Measurements from ENCODE around the gene PNMT.

PNMT gene

DNA sequence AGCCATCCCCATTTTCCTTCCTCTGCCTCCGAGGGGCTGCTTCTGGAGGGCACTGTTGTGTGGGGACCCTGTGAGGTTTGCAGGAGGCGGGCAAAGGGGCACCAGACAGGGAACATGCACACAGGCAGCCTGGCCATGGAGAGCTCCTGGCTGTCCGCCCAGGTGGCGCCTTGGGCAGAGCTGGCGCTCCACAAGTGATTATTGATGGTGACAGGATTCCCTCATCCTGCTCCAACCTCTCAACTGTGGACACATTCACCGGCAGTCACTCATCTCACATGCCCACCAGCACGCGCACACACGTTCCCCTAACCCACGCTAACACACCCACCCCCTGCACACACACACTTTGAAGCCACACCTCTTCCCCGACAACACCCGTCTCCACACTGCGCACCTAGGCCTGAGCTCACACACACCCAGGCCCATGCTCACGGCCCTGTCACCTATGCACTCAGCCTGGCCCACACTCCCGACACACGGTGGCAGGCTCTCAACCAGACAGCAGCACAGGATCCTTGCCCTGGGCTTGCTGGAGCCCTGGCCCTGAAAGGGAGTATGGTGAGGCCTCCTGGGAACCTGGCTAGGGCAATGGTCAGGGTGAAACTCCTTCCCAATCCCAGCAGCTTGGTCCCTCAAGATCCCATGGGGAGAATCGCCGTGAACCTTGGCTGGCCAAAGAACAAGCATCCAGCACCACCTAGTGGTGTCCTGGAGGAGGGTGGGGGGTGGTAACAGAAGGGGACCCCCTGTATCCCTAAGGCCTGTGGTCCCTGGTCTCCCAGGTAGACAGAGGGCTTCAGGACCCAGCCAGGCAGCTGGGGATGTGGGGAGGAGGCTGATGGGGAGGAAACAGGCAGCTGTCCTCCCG lies 3.6 kb downstream of the PNMT start:
- no peak for DNase-seq

DNA sequence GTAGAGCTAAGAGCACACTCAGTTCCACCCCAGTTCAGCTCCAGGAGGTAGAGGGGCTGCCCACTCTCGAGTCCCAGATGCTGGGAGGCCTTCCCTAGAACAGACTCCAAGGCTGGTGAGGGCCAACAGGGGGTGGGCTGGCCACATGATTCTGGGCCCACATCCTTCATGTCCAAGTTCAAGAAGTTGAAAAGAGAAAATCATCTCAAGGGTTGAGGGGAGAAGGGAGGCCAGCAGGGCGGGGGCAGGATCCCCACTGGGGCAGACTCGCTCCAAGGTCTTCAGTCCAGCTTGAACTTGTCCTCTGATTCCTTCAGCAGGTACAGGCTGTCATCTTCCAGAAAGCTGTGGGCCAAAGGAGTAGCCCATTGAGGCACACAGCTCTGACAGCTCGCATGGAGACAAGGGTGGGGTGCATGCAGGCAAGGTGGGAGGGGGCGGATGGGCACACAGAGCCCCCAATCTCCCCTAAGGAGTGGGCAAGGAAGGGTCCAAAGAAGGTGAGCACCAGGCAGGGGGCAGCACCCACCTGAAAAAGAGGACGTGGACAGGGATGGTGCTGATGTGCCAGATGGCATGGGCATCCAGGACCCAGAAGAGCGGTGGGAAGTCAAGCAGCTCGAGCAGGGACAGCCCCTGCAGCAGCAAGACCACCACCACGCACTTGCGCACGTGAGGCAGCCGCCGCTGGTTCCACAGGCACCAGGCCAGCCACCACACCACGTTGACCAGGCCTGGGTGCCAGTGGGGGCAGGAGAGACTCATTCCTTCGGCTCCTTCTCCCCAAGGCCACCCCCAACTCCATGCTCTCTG lies 4.5 kb downstream of the PNMT start:
- DNase-seq = no peak

DNA sequence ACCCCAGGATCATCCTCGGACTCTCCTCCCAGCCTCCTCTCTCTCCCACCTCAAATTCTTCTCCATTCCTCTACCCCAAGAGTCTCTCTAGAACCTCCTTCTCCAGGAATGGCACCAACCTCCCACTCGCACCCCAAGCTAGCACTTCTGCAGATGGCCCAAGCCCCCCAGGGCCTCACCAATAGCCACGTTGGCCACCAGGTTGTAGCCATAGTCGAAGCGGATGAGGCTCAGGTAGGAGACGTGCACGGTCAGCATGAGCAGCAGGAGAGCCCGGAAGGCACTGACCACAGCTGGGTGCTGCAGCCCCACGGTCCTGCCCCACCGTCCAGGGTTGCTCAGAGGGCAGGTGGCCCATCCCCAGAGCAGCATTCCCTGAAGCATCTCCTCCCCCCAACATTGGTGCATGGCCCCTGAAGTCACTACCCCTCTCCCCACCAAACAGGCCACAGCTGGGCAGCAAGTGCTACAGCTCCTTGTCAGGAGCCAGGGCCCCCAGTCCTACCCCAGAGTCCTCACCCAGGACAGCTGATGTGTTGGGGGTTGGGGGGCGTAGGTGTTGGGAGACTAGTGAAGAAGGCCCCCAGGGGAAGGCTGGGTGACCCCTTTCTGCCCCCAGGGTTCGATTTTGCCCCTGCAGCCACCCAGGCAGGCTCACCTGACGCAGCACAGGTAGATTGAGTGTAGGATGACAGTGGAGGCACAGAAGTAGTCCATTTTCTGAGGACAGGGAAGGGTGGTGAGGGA lies 5.3 kb downstream of the PNMT start:
- DNase-seq = no peak

DNA sequence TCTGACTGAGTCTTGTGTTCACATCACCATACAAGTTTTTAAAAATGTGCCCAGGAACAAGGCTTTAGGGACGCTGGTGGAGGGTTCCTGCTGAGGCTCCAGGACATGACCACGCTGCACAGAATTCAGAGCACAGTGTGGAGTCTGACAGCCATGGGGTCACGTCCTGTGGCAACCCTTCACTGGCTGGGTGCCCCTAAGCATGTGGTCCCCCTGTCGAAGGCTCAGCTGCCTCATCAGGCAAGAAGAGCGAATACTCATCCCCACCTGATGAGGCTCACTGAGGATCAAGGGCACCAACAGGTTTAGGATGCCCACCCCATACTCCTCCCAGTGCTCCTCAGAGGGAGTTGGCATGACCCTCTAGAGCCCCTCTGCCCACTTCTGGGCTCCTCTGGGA lies 5.9 kb downstream of the PNMT start:
- no peak for DNase-seq

DNA sequence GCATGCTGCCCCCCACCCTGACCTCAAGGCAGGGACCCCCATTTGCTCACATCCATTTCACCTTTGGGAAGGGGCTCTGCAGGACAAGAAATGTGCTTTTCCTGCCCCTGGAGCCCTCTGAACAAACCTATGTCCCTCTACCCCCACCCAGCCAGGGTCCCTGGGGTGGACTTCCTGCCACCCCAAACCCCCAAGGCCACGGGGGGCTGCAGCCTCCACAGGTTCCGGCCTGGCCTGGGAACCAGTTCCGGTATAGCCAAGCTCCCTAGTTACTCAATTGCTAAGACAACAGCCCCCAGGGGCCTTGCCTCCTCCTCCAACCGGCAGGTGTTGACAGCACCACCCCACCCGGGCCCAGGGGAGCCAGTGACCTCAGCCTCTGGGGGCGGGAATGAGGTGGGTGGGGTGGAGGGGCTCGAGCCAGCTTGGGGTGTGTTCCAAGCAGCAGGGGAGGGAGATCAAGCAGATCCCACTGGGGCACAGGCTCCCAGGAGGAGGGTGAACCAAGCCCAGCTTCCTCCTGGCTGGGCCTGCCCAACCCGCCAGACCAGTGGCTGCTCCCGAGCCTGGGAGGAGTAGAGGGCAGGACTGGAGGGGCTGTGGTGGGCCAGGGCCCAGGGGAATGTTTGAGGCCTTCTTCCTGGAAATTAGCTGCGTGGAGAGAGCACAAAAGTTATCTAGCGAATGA lies 6.6 kb downstream of the PNMT start:
- DNase-seq = no peak

DNA sequence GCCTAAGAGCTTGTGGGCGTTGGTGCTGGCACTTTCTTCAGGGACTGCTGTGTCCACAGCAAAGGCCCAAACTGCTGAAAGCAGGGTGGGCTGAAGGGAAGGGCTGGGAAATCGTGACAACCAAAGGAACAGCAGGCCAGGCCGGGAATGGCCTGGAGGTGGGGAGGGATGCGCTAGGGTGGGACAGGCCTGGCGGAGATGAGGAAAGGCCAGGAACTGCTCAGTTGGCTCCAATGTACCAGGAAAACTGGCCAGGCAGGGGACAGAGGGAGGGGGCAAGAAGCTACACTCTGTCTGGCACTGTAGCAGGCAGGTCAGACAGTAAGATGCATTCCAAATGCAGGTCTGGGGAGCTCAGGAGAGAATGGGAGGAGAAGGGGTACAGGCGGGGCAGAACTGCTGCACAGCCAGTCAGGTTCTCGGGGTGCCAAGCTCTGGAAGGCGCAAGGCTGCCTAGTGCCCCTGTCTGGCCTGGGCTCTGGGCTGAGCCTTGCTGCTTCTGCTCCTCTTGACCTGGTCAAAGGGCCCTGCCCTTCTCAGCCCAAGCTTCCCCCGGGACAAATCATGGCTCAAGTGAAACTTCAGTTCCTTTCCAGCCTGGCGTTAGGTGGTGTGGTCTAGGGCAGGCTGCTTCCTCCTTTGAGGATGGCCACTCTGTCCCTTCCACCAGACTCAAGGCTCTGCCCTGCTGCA lies 7.3 kb downstream of the PNMT start:
- DNase-seq = no peak

DNA sequence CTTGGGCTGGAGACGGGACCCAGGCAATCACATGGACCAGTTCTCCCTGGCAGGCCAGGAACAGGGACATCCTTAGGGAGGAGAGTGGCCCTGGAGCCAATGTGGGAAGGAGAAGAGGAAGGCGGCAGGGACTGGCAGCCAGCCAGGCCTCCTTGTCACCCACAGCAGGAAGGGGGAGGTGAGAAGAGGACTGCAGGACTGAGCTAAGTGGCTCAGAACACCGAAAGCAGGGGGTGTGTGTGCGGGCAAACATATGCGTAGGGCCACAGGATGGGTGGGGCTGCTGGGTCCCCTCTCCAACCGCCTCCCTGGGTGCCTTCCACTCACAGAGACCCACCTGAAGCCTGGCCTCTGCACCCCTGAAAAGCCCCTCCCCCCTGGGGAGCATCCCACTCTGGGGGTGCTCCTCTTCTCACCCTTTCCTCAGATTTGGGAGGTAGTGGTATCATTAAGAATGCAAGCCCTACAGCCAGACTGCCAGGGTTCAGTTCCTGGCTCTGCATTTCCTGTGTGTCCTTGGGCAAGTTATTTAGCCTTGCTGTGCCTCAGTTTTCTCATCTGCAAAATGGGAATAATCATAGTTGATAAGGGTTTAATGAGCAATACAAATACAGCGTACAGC lies 8.1 kb downstream of the PNMT start:
- peak; percentile 33 to 37 for DNase-seq

DNA sequence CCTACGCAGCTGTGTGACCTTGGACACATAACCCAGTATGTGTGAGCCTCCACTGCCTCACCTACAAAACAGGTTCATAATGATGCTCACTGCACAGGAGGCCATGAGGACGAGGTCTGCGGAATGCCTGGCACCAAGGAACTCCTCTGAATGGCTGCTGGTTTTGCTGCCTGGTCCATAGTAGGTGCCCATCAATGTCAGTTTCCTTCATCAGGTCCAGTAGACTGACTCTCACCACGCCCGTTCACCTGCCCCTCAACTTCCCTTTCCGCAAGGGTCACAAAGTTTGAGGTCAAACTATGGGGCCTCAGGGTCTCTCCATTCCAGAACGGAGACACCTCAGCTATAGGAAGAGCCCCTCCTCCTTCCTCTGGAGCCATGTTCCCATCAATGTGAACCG lies 8.8 kb downstream of the PNMT start:
- DNase-seq = no peak

DNA sequence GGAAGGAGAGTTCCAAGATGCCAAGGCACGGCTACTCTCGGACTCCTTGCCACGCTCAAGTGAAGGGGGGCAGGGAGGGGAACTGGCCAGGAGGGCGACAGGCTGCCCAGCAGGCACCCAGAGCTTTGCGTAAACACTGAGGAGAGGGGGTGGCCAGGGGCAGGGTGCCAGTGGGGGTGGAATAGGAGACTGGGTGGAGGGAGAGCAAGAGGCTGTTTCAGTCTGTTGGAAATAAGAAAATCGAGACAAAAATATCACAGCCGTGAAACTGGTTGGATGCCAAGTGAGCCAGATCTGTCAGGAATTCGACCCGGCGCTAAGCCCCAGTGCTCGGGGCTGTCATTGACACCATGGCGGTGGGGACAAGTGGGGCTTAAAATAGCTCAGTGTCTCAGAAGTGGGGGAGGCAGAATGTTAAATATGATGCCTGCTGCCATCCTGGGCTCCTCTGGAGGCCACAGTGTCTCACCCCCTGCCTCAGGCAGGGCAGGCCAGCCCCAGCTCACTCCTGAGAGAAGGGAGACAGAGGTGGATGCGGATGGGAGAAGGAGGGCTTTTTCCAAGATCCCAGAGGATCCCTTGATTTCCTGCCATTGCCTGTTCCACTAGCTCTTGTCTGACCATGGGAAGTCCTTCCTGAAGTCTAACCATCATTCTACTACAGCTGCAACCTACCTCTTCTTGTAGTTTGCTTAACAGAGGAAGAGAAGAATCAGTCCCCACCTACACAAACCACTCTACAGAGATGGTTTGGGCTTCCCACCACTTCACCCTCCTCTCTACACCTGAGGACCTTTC lies 9.5 kb downstream of the PNMT start:
- no peak for DNase-seq

DNA sequence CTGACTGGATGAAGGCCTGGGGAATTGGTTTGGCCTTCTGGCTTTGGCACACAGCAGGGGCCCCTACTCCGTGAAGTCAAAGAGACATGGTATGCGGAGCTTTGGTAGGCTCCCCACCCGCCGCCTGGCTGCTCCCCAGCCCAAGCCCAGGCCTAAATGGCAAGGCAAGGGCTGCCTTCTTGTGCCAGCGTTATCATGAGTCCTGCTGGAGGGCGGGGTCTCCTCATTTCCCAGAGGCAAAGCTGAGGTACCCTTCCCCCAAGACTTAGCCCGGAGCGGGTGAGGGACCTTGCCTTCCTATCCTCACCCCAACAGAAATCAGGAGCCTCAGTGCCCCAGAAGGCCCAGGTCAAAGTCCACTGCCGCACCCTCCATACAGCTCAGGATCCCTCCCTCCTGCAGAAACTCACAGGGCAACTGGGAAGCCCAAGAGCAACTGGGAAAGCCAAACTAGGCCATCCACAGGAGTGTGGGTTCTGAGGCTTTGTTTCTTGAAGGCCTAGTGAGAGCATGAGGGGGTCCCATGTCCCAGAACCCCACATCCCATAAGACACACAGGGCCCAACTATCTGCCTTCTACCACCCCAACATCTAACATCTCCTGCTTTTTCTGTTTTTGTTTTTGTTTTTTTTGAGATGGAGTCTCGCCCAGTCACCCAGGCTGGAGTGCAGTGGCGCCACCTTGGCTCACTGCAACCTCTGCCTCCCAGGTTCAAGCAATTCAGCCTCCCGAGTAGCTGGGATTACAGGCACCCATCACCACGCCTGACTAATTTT lies 10.3 kb downstream of the PNMT start:
- DNase-seq = peak in 1 of 2 experiments; percentile 11

DNA sequence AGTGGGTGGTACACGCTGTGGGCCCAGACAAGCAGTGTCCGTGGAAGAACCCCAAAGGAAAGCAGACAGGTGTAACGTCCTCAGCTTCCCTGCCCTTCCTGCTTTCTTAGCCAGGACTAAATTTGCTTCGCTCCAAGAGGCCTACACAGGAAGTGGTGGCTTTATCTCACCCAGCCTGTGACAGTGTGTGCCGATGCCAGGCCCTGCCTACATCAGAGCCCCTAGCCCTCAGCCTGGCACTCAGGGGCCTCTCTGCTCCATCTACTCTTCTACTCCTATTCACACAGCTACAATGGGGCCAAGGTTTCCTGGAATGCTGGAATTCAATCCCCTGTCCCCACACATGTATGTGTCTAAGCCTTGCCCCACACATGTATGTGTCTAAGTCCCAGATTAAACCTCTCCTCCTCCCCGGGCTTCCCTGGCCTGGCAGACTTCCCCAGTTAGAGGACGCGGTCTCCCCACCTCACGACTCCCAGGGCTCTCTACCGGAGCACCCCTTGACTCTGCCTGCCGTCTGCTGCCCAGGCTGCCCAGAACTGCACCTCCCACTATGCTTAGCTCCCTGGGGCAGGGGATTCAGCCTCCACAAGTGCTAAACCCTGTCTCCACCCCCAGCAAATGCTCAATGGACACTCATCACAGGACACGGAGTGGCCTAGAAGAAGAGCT lies 11.4 kb downstream of the PNMT start:
- peak; percentile 32 to 44 for DNase-seq

DNA sequence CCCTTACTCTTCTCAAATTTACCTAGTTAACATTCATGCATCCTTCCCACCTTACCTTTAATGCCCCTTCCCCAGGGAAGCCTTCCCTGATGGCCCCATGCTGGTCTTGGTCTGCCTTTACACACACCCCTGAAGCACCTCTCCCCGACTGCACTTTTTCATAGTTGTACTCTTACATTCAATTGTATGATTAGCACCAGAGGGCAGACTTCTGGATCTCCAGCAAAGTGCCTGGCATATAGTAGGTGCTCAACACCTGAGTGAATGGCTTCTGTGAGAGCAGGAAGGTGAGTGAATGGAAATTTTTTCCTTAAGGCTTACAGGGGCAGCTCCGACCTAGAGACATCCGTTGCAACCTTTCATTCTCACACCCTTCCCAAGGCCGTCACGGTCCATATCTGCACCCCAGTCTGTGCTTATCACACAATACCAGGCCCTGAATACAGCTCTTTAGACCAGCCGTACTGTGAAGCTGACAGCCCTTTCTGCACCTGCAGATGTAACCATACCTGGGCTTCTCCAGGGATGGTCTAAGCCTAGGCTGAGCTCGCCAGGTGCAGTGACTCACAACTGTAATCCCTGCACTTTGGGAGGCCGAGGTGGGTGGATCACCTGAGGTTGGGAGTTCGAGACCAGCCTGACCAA lies 15.2 kb downstream of the PNMT start:
- DNase-seq = no peak

DNA sequence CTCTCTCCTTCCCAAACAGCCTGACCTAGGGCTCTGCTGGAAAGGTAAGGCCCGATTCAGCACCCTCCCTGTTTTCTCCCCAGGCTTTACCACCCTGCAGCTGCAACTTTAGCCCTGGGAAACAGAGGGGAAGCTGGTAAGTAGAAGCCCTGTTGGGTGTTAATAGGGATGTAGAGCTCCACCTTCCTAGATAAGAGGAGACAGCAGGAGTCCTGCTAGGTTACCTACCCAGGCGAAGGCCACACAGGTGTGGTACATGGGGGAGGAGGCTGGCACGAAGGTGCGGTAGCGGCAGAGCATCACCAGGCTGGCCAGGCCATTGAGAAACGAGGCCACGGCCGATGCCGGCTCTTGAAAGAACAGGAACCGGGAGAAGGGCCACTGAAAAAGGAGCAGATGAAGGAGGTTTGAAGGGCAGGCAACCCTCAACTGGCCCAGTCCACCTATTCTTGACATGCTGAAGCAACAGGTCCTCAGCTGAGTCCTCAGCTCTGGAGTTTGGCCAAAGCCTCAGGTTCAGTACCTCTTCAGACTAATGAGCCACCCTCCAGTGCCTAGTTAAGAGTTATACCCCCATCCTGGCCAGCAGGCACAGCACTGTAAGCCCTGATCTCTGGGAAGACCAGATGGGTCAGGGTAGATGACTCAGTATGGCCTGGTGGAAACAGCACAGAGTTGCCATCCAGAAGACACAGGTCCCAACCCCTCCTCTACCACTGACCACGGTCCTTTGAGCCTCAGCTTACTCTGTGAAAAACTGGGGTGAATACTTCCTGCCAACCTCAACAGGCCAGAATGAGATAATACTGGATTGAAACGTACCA lies 16.3 kb downstream of the PNMT start:
- no peak for DNase-seq

DNA sequence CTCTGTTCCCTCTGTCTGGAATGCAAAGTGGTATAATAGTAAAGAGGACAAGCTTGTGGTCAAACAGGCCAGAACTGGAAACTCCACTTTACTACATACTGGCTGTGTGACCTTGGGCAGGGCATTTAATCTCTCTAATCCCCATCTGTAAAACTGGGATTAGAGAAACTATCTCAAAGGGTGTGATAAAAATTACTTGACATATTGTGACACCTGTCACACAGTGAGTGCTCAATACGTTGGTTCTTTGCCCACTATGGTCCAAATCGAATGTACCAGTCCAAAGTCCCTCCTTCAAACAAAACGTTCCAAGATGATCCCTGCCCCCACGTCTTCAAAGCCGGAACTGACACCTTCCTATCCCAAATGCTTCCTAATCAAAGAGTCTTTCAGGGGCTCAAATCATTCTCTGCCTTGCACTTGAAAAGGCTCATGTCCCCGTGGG lies 18.9 kb downstream of the PNMT start:
- no peak for DNase-seq

DNA sequence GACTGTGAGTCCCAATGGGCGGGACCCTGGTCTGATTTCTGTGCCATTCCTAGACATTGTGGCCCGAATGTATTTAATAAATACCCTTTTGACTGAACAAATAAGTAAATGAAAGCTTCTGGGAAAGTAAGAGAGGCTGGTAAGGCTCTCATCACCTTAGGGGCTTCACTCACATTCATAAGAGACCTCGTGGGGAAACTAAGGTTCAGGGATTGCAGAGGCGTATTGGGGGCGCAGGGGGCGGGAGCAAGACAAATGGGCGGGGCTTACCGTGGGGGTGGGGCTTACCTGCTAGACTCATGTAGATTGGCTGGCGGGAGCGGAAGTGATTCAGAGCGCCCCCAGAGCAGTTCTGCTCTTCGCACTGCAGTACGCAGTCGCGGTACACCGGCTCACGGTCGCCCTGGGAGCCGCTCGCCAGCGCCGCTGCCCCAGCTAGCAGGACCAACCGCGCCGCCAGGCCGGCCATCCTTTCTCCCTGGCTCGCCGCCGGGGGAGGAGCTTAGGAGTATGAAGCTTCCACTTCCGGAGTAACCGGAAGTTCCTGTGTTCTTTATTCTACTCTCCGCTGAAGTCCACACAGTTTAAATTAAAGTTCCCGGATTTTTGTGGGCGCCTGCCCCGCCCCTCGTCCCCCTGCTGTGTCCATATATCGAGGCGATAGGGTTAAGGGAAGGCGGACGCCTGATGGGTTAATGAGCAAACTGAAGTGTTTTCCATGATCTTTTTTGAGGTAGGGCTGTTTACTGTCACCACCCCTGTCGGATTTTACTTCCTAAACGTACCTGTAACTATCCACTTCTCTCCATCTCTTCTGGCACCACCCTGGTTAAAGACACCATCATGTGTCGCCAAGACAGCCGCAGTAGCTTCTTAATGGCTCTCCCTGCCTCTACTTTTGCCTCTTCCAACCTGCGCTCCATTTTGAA lies 19.6 kb downstream of the PNMT start, which contains the start of gene PGAP3:
Gene PGAP3, minus strand, starts transcription at position 512 of the 929 bp plus-strand sequence. Its CDS starts 43 bp downstream, at position 469.
- DNase-seq = peak; percentile 86 to 89

DNA sequence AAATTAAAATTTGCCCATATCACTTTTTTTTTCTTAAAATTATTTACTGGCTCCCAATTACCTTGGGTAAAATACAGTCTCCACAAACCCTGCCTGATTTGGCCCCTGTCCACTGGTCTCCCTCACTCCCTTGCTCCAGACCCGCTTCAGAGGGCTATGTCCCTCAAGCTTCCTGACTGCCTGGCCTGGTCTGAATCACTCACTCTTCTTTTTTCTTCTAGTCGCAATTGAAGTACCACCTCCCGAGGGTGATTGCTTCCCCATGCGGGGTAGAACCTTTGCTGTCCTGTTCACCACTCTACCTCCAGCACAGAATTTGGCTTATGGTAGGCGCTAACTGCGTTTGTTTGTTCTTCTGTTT lies 20.2 kb downstream of the PNMT start:
- DNase-seq = no peak

DNA sequence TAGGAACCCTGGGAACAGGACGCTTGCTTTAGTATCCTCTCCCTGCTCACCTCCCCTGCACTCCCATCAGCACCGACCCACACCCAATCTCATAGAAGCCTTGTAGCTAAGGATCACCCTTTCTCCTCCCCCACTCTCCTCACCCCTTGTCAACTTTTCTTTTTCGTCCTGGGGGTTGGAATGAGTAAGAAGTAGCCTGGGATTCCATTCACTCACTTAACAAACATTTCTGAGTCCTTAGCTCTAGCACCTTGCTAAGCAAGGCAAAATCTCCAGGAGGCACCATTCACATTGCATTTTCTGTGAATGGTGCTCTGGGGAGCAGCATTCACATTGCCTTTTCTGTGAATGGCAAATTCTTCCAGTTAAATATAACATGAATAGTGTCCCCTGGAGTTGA lies 20.7 kb downstream of the PNMT start:
- no peak for DNase-seq

All from activated CD4-positive, alpha-beta T cell treated with anti-CD3 and anti-CD28 coated beads, Interleukin-2, amount 50 U/mL, for 48 hours (primary cell).